HepG2 (cell line): ENCODE results near the gene RASL10A. TPM values are rescaled to one million over a fixed set of nuclear protein-coding genes. Genes with fewer than 3 reads are reported as not detected.

Experiments
- BCL6 ChIP-seq: IDR thresholded peaks from 2 replicates; pipeline ENCODE4 v1.6.1; 2016; ENCODE audit warnings: missing genetic modification reagents, missing compliant biosample characterization
- CEBPB ChIP-seq: IDR thresholded peaks from 2 replicates; pipeline ENCODE4 v1.6.1; 2011; ENCODE audit warnings: low read depth, low read length, improper control_type of control experiment, borderline replicate concordance
- FOXK2 ChIP-seq: fragments of 450-650 bp; IDR thresholded peaks from 2 replicates; pipeline ENCODE4 v1.6.1; 2016
- GZF1 ChIP-seq: sonication (generic); formaldehyde crosslinking; IDR thresholded peaks from 2 replicates; pipeline ENCODE4 v1.5.1; 2020; ENCODE audit warnings: mild to moderate bottlenecking, missing genetic modification reagents
- HOXA5 ChIP-seq: sonication (generic); formaldehyde crosslinking; IDR thresholded peaks from 2 replicates; pipeline ENCODE4 v1.4.0; 2020; ENCODE audit warnings: missing genetic modification reagents
- MED13 ChIP-seq: sonication (generic); formaldehyde crosslinking; IDR thresholded peaks from 2 replicates; pipeline ENCODE4 v1.5.0; 2020; ENCODE audit warnings: missing genetic modification reagents
- NFKB2 ChIP-seq: sonication (generic); formaldehyde crosslinking; IDR thresholded peaks from 2 replicates; pipeline ENCODE4 v1.4.0; 2020; ENCODE audit warnings: missing genetic modification reagents, borderline replicate concordance
- PAX8 ChIP-seq: sonication (generic); formaldehyde crosslinking; IDR thresholded peaks from 2 replicates; pipeline ENCODE4 v1.8.0; 2022; ENCODE audit warnings: mild to moderate bottlenecking, missing genetic modification reagents, borderline replicate concordance
- PCBP1 ChIP-seq: fragments of 200-400 bp; formaldehyde crosslinking; IDR thresholded peaks from 2 replicates; pipeline ENCODE4 v1.6.1; 2017; ENCODE audit warnings: mild to moderate bottlenecking, low read depth, low read length, borderline replicate concordance
- POLR2A ChIP-seq, 2 experiments: IDR thresholded peaks; 2 replicates each; pipeline ENCODE4 v1.6.1; 2011; ENCODE audit warnings: low read depth in 2 of 2, low read length in 2 of 2, mild to moderate bottlenecking in 1 of 2, moderate library complexity in 1 of 2; ENCODE audit not compliant: insufficient read depth in 1 of 2
- RARA ChIP-seq: IDR thresholded peaks from 2 replicates; pipeline ENCODE4 v1.6.1; 2016; ENCODE audit warnings: missing genetic modification reagents, missing compliant biosample characterization
- SKI ChIP-seq: fragments of 450-650 bp; IDR thresholded peaks from one replicate; pipeline ENCODE4 v1.6.1; 2018; ENCODE audit warnings: mild to moderate bottlenecking; ENCODE audit not compliant: partially characterized antibody
- SP1 ChIP-seq, 2 experiments: fragments of 450-650 bp in 1 of 2; sonication (generic) in 1 of 2; formaldehyde crosslinking in 1 of 2; IDR thresholded peaks; 2 replicates each; pipeline versions ENCODE4 v1.4.0 to v1.6.1; 2016 to 2020; ENCODE audit warnings: missing genetic modification reagents in 1 of 2
- STAT6 ChIP-seq: sonication (generic); formaldehyde crosslinking; IDR thresholded peaks from 2 replicates; pipeline ENCODE4 v1.4.0; 2020; ENCODE audit warnings: missing genetic modification reagents, mild to moderate bottlenecking, borderline replicate concordance
- TCF7 ChIP-seq: sonication (generic); IDR thresholded peaks from 2 replicates; pipeline ENCODE4 v1.6.1; 2016; ENCODE audit warnings: antibody characterized with exemption, low read depth
- TFDP2 ChIP-seq: sonication (generic); formaldehyde crosslinking; IDR thresholded peaks from 2 replicates; pipeline ENCODE4 v1.4.0; 2020; ENCODE audit warnings: missing genetic modification reagents
- XBP1 ChIP-seq: sonication (generic); formaldehyde crosslinking; IDR thresholded peaks from 2 replicates; pipeline ENCODE4 v1.5.0; 2020; ENCODE audit warnings: missing genetic modification reagents
- ZNF138 ChIP-seq: sonication (generic); formaldehyde crosslinking; IDR thresholded peaks from 2 replicates; pipeline ENCODE4 v1.5.0; 2020; ENCODE audit warnings: mild to moderate bottlenecking, low read depth, missing genetic modification reagents
- ZNF232 ChIP-seq: sonication (generic); formaldehyde crosslinking; IDR thresholded peaks from 2 replicates; pipeline ENCODE4 v1.4.0; 2020; ENCODE audit warnings: missing genetic modification reagents, borderline replicate concordance
- ZNF430 ChIP-seq: sonication (generic); formaldehyde crosslinking; IDR thresholded peaks from 2 replicates; pipeline ENCODE4 v1.9.0; 2021; ENCODE audit warnings: mild to moderate bottlenecking, missing genetic modification reagents
- ZNF652 ChIP-seq: IDR thresholded peaks from 2 replicates; pipeline ENCODE4 v1.6.1; 2016; ENCODE audit warnings: low read depth, borderline replicate concordance
- ZNF670 ChIP-seq: sonication (generic); formaldehyde crosslinking; IDR thresholded peaks from 2 replicates; pipeline ENCODE4 v1.8.0; 2022; ENCODE audit warnings: mild to moderate bottlenecking, missing genetic modification reagents, borderline replicate concordance
- ZNF691 ChIP-seq: sonication (generic); formaldehyde crosslinking; IDR thresholded peaks from 2 replicates; pipeline ENCODE4 v1.4.0; 2020; ENCODE audit warnings: missing genetic modification reagents, low read depth, mild to moderate bottlenecking, borderline replicate concordance
- ZNF724P ChIP-seq: sonication (generic); formaldehyde crosslinking; IDR thresholded peaks from 2 replicates; pipeline ENCODE4 v1.8.0; 2022; ENCODE audit warnings: missing genetic modification reagents, borderline replicate concordance
- ZNF737 ChIP-seq: sonication (generic); formaldehyde crosslinking; IDR thresholded peaks from 2 replicates; pipeline ENCODE4 v1.5.0; 2020; ENCODE audit warnings: missing genetic modification reagents, mild to moderate bottlenecking, borderline replicate concordance
- ZSCAN12 ChIP-seq: sonication (generic); formaldehyde crosslinking; IDR thresholded peaks from 2 replicates; pipeline ENCODE4 v1.9.0; 2021; ENCODE audit warnings: mild to moderate bottlenecking, missing genetic modification reagents
- ZSCAN21 ChIP-seq: sonication (generic); formaldehyde crosslinking; IDR thresholded peaks from 2 replicates; pipeline ENCODE4 v1.8.0; 2022; ENCODE audit warnings: mild to moderate bottlenecking, missing genetic modification reagents, moderate library complexity, borderline replicate concordance
- polyA plus RNA-seq, 8 experiments: library from polyadenylated mRNA; depleted of rRNA in 3 of 8; stranded (reverse) in 7 of 8; unstranded in 1 of 8; fragments of >200 nt; fragmentation: Illumina TruSeq in 4 of 8; extraction: Trizol in 4 of 8; gene quantifications; 2 replicates each; pipeline versions ENCODE4 v1.2.1 to v1.2.3, GENCODE V29; 2011 to 2016; ENCODE audit warnings: low read depth in 4 of 8, missing spikeins in 1 of 8, mixed read lengths in 1 of 8; ENCODE audit not compliant: insufficient read depth in 1 of 8
- total RNA-seq, 5 experiments: library from RNA; depleted of rRNA; stranded (reverse); fragments of >200 nt; fragmentation: Illumina TruSeq; extraction: Trizol; gene quantifications; 2 replicates each; pipeline ENCODE4 v1.2.3, GENCODE V29; 2016; ENCODE audit warnings: low read depth in 1 of 5

The RASL10A gene
- total and polyA plus RNA-seq, 2 of the 13 experiments (the other 11 are each of a cell fraction or from before 2014, with no cell fraction given), result 0.05 to 0.22 TPM

GRCh38 chr22:29267858-29268510 is 47.5 kb downstream of the RASL10A start, which contains the start of the genes EWSR1 and RHBDD3 (continued):
- TF ChIP-seq SKI, result peak; percentile 40
- peak; percentile 49 for TF ChIP-seq ZNF232 (CRISPR knock-in tag)
- peak; percentile 63; the same call in 1 of the 2 replicates for TF ChIP-seq ZNF724P (CRISPR knock-in tag)
- no peak for TF ChIP-seq ZNF138 (CRISPR knock-in tag)
- TF ChIP-seq MED13, result 0 out of 2 replicates have a peak, but pooled peaks have one; percentile 27
- TF ChIP-seq TFDP2, result peak; percentile 42; the same call in 1 of the 2 replicates
- peak; percentile 99 for TF ChIP-seq FOXK2
- TF ChIP-seq GZF1 (CRISPR knock-in tag), result 0 out of 2 replicates have a peak, but pooled peaks have one; percentile 51
- peak; percentile 43 for TF ChIP-seq ZSCAN21
- TF ChIP-seq PAX8 (CRISPR knock-in tag), result no peak
- peak; percentile 52; the same call in 1 of the 2 replicates for TF ChIP-seq ZNF430 (CRISPR knock-in tag)
- TF ChIP-seq ZNF737, result no peak
- TF ChIP-seq ZSCAN12 (CRISPR knock-in tag), result no peak
- TF ChIP-seq ZNF670 (CRISPR knock-in tag), result peak; percentile 56; the same call in 1 of the 2 replicates
- no peak; the same call in 1 of the 2 replicates for TF ChIP-seq STAT6 (CRISPR knock-in tag)
- 0 out of 2 replicates have a peak, but pooled peaks have one; percentile 17 for TF ChIP-seq RARA (CRISPR knock-in tag)
- no peak for TF ChIP-seq SP1 (IDR thresholded peaks at IDR 0.05)
- no peak for TF ChIP-seq SP1 (CRISPR knock-in tag; IDR thresholded peaks at IDR 0.05)
- TF ChIP-seq TCF7, result no peak
- TF ChIP-seq HOXA5 (CRISPR knock-in tag), result 0 out of 2 replicates have a peak, but pooled peaks have one; percentile 54
- TF ChIP-seq CEBPB, result peak; percentile 53; the same call in 1 of the 2 replicates
- TF ChIP-seq ZNF652 (CRISPR knock-in tag), result peak; percentile 39; the same call in 1 of the 2 replicates
- no peak for TF ChIP-seq BCL6 (CRISPR knock-in tag)
- no peak; the same call in none of the 2 replicates for TF ChIP-seq XBP1 (CRISPR knock-in tag)
- peak; percentile 98 for TF ChIP-seq PCBP1
- 0 out of 2 replicates have a peak, but pooled peaks have one; percentile 5 for TF ChIP-seq NFKB2 (CRISPR knock-in tag)
- TF ChIP-seq POLR2A (IDR thresholded peaks at IDR 0.05; ENCODE audit: insufficient read depth in 1 of 2, low read depth in 2 of 2, low read length in 2 of 2), result peak; percentile 84 to 88
- TF ChIP-seq ZNF691 (CRISPR knock-in tag), result no peak; the same call in 1 of the 2 replicates
